Right ventricle myocardium inferior (tissue), 1 donor: ENCODE results near the gene PPP2R1A. TPM values are rescaled to one million over a fixed set of nuclear protein-coding genes. Genes with fewer than 3 reads are reported as not detected.
"Not testable (repeated sequence)": the region's sequence is repeated elsewhere in the genome, so short reads cannot be mapped to it uniquely, and the experiment has no call there.

ENCODE experiments used
- ATAC-seq: fragments of 200-7000 bp; cut with Tn5 transposase; one replicate; pipeline ENCODE4 v1.9.1; 2020; ENCODE audit warnings: mild to moderate bottlenecking, moderate library complexity
- DNase-seq: peaks from one replicate; pipeline ENCODE4 v3.0.0; 2021; ENCODE audit errors: missing footprints
- intact Hi-C: fragments of 100-400 bp; cut with DNase I; formaldehyde crosslinking; loops from one replicate; pipeline ENCODE4 v1.11.0; 2022
- total RNA-seq: library from RNA; stranded (reverse); fragmentation: NEBNext Ultra II Directional; extraction: Animal tissue kit (Norgen Biotek cat#: 25700); gene quantifications from one replicate; pipeline ENCODE4 v1.2.1, GENCODE V29; 2021
- donor health status: DM: no; HTN: yes; CAD: no; lungs with severe emphysema.

The PPP2R1A gene
- total RNA-seq, 1 donor from 2014 or later, result 338 TPM

DNA sequence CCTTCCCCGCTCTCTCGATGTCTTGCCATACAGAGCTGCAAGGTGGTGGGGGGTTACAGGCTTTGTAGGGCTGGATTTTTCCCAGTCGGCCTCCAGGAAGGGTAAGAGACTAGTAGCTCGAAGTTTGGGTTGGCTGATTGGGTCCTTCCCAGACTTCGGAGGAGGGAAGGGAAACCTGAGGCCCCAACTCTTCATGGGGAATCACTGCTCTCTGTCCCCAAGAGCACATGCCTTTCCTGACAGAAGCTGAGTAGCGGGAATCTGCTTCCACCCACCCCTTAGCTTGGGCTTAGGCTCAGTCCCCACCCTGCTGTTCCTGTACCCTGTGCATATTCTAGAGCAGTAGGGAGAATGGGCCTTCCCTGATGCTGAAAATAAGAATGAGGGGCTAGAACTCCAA lies 39.7 kb downstream of the PPP2R1A start:
- ATAC-seq, result no peak
- no peak for DNase-seq
- intact Hi-C loops, result no loop called here

DNA sequence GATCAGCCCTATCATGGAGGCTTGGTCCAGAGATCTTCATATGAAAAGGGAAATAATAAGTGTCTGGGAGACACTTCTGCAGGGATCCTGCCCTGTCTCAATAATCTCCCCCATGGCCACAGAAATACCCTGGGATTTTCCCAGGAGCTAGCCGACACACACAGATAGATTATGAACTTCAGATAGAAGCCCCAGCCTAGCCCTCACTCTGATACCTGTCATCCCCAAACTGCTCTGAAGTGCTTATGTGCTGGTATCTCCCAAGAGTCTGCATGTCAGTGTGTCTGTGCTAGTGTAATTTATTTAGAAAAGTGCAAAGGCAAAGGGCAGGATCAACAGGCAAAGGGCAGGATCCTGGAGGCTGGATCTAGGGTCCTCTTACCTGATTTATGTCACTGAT lies 40.8 kb downstream of the PPP2R1A start:
- intact Hi-C loops, result loop anchor here (10.0 kb wide), 1 partner anchor 206 kb away; the partner anchor contains the start of gene ZNF614
- DNase-seq (no peak), ATAC-seq (no peak)

DNA sequence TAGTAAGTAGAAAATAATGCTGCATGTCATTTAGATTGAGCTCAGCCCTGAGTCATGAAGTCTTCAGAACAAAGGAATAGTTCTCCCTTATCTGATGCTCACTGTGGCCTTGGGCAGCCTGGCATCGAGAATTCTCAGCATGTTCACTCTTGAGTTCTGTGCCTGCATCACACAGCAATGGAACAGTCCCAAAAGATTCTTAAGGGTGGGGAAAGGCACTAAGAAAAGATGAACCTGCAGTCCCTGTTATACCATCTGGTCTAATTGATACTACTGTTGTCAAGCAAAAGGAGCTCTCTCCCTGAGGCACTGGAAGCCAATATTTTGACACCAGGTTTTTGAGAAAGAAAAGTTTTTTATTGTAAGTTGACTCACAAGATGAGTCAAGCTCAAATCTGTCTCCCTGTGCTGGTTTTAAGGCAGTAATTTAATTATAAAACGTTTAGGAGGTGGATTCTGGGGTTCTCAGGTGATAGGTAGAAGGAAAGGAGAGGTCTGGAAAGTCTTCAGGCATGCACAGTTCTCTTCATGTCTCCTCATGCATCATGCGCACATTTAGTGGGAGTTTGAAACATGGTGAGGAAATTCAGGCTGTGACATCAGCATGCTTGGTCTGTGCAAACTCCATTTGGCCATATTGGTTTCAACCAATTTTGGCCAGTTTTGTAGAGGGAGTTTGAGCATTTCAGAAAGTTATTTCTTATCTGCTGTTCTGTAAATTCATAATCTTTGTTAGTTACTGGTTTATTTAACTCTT lies 41.5 kb downstream of the PPP2R1A start:
- ATAC-seq, result no peak
- DNase-seq, result no peak
- intact Hi-C loops, result loop anchor here (10.0 kb wide), 1 partner anchor 207 kb away; the partner anchor contains the start of gene ZNF614

DNA sequence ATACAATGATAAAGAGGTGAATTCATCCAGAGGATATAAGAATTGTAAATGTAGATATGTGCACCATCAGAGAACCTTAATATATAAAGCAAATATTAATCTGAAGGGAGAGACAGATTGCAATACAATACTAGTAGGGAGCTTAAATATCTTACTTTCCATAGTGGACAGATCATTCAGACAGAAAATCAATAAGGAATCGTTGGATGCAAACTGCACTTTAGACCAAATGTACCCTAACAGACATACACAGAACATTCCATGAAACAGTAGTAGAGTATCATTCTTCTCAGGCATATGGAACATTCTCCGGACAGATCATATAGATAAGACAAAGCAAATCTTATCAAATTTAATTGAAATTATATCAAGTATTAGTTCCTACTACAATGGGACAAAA lies 44.6 kb downstream of the PPP2R1A start:
- ATAC-seq (no peak), DNase-seq (no peak)
- intact Hi-C loops, result loop anchor here (10.0 kb wide), 1 partner anchor 210 kb away; the partner anchor contains the start of gene ZNF614

DNA sequence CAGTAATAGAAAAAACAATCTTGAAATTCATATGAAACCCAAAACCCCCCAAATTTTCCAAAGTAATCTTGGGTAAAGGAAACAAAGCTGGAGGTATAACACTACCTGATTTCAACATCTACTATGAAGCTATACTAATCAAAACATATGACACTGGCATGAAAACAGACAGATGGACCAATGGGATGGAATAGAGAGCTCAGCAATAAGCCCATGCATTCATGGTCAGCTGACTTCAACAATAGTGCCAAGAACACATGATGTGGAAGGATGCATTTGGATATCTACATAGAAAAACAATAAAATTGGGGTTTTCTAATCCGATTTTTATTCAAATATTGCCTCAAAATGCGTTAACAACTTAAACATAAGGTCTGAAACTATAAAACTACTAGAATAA lies 47.3 kb downstream of the PPP2R1A start:
- ATAC-seq, result no peak
- DNase-seq, result no peak
- intact Hi-C loops, result loop anchor here (1.0 to 10.0 kb wide), 2 partner anchors 98 to 212 kb away; partner anchors contain the start of genes ZNF614 and ZNF616

DNA sequence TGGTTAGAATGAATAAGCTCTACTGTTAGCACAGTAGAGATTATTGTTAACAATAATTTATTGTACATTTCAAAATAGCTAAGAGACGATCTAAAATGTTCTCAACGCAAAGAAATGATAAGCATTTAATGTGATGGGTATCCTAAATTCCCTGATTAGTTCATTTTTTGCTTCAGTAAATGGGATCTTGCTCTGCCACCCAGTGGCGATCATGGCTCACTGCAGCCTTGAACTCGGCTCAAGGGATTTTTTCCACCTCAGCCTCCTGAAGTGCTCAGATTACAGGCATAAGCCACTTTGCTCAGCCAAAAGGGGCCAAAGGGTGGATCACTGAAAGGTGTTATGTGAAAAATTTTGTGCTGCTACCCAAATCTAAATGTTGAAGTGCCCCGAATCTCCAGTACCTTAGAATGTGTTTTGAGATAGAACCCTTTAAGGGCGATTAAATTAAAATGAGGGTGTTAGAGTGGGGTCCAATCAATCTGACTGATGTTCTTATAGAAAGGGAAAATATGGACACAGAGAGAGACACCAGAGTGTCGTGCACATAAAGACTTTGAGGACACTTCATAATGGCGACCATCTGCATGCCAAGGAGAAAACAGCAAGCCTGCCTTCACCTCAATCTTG lies 48.0 kb downstream of the PPP2R1A start:
- ATAC-seq (no peak), DNase-seq (no peak)
- intact Hi-C loops, result loop anchor here (1.0 to 10.0 kb wide), 2 partner anchors 99 to 213 kb away; partner anchors contain the start of genes ZNF614 and ZNF616

DNA sequence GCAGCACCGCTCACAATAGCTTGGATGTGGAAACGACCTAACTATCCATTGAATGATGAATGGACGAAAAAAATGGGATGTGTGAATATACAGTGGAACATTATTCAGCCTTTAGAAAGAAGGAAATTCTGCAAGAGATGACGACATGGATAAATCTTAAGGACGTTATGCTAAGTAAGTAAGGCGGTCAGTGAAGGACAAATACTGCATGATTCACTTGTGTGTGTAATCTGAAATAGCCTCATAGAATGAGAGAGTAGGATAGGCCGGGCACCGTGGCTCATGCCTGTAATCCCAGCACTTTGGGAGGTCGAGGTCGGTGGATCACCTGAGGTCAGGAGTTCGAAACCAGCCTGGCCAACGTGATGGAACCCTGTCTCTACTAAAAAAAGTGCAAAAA lies 54.2 kb downstream of the PPP2R1A start:
- DNase-seq, result no peak
- ATAC-seq, result no peak
- intact Hi-C loops, result no loop called here

DNA sequence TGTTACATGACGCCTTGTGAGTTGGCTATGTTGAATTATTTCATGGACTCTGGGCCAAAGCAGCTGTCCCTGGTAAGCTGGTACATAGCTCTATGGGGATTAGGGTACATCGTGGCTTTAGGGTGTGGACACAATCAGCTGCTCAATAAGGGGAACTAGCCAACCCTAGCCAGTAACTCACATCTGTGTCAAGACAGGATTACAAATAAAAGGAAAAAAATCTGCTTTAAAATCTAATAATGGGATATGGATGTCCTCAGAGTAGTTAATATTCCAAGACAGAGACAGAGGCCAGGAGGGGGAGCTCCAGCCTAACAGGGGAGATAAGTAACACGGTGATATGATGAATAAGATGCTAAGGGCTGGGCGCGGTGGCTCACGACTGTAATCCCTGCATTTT lies 58.4 kb downstream of the PPP2R1A start:
- ATAC-seq (peak; percentile 54), DNase-seq (peak; percentile 74)
- intact Hi-C loops, result loop anchor here (2.0 kb wide), 1 partner anchor 501 kb away; no protein-coding TSS in a partner anchor

DNA sequence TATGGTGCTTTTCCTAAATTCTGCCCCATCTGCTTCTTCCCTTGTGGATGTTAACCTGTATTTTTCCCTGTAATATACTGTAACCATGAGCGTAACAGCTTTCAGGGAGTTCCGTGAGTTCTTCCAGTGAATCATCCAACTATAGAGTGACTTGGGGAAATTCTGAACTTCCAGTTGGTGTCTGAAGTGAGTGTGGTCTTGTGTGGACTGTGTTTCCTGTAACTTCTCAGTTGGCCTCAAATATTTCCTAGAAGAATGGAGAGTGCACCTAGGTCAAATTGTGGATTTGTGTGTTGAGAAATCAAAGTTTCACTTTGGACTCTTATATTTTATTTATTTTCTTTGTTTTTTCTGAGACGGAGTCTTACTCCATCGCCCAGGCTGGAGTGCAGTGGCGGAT lies 68.6 kb downstream of the PPP2R1A start:
- intact Hi-C loops, result no loop called here
- no peak for ATAC-seq
- no peak for DNase-seq

DNA sequence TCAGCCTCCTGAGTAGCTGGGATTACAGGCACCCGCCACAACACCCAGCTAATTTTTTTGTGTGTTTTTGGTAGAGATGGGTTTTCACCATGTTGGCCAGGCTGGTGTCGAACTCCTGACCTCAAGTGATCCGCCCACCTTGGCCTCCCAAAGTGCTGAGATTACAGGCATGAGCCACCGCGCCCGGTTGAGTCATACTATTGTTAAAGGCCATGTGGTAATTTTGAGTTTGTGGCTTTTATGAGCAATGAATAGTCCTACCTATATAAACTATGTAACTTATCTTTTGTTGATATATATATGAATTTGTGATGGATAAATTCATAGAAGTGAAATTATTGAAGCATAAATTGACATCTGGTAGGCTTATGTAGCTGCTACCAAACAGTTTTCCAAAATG lies 75.7 kb downstream of the PPP2R1A start:
- ATAC-seq, intact Hi-C loops, DNase-seq: not testable (repeated sequence)

DNA sequence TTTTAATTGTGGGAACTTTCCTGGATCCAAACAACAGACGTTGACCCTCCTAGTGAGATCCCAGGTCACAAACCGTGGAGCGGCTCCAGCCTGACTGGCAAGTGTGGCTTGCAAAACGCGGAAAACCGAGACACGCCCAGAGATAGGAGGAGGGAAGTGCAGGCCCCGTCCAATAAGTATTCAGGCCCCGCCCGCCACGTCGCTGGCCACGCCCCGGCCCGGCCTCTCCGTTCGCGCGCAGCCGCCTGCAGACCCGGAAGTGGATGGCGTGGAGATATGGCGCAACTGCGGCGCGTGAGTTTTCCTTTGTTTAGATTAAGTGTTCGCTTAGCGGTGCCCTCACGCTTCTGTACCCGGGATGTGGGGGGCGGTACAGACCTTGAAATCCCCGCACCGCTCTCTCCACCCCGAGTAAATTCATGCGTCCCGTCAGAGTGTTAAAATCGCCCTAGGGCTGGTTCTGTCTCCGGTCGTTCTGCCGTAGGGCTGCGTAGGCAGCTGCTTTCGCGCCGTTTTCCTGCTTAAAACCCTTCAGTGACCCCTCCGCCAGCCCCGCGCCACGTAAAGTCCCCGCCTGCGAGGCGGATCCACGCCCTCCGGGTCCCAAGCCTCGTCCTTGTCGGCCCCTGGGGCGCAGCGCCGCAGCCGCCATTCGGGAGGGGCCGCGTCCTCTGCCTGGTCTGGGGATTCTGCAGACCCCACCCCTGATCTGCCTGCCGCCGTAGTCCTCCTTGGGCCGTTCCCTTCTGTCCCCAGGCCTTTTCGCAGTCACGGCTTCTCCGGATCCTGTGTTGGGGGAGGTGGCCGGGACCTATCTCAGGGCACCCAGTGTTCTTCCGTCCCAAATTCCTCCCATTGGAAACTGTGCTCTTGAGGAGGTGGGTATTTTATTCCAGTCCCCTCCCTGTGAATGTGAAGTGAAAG lies 79.7 kb downstream of the PPP2R1A start, which contains the start of gene ZNF766:
TSS of gene ZNF766 (plus strand) at position 250 of the 924 bp plus-strand sequence. CDS start at position 277, 27 bp downstream.
- intact Hi-C loops, result loop anchor here (1.0 kb wide), 1 partner anchor 27 kb away; no protein-coding TSS in a partner anchor
- ATAC-seq, result peak; percentile 100
- DNase-seq, result peak; percentile 99

DNA sequence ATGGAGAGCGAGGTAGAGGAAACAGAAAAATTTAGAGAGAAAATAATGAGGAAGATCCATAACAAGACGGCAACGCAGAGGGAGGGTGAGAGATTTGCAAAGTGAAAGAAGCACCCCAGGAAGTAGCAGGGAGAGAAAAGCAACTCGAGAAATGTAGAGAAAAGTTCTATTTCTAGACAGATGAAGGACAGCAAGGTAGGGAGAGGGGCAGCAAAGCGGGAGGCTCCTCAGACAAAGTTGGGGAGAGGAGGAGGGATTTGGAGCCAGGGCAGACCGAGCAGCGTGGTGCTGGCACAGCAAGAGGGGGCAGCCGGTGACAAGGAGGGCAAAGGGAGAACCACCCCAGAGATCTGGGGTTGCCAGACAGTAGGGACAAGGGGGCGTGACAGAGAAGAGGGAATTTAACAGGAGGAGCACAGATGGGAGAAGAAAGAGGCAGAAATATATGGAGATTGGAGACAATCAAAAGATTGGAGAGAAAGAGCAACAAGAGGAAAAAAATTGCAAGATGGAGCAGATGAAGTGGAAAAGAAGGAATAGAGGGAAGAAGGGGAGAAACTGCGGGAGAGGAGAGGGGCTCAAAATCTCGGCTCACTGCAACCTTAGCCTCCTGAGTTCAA lies 80.5 kb downstream of the PPP2R1A start:
- intact Hi-C loops, result no loop called here

DNA sequence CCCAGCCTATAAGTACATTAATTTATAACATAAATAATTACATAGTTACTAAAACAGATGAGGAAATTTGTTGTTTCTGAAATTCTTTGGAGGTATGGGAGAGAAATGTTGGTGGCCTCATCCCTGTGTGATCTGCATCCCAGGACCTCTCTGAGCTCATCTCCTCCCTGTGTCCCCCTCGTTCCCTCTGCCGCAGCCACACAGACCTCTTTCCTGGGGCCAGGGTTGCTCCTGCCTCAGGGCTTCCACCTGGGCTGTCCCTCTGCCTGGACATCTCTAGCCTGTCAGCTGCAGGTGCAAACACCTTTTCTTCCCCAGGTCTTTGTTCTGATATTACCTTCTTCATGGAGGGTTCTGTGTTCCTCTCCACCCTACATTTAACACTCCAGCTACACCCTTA lies 83.4 kb downstream of the PPP2R1A start:
- intact Hi-C loops, result no loop called here
- ATAC-seq (no peak), DNase-seq (no peak)

More for the DNA sequence above, 80.5 kb downstream of the PPP2R1A start:
- ATAC-seq (no peak), DNase-seq (no peak)

DNA sequence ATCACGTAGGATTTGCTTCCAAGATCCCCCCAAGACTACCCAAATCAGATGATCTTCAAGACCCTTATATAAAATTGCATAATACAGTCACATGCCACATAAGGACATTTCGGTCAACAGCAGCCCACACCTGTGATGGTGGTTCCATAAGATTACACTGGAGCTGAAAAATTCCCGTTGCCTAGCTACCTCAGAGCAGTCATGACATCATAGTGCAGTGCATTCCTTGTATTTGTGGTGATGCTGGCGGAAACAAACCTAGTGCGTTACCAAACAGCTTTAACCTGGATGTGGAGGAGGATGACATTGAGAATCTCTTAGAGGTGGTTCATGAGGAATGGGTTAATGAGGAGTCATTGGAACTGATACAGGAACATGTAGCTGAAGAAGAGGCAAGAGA lies 84.3 kb downstream of the PPP2R1A start:
- no peak for DNase-seq
- intact Hi-C loops, result no loop called here
- ATAC-seq, result no peak

DNA sequence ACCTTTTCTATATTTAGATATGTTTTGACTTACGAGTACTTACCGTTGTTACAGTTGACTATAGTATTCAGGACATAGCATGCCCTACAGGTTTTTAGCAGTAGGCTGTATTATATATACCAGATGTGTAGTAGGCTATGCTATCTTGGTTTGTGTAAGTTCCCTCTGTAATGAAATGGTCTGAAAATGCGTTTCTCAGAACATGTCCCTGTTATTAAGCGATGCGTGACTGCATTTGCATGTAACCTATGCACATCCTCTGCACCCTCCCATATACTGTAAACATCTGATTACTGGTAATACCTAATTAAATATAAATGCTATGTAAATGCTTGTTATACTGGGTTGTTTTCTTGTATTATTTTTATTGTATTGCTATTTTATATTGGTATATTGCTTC lies 86.1 kb downstream of the PPP2R1A start:
- DNase-seq, result no peak
- intact Hi-C loops, result no loop called here
- ATAC-seq, result no peak

DNA sequence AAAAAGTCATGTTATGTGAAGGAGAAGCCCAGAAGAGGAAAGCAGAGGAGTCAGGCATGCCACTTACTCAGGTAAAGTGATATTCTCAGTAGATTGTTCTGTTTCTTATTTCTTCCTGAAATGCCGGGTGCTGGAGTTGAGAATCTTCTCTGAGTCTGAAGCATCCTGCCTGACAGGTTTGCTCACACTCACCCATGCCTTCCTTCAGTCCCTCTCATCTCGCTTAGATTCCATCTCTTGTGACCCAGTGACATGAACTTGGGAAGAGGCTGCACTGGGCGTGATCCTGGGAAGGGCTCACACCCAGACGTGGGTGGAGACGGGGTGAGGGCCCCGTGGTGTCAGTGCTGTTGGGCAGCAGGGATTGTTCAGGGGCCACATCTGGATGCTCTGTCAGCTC lies 87.6 kb downstream of the PPP2R1A start:
- ATAC-seq, result no peak
- intact Hi-C loops, result no loop called here

More for the DNA sequence above, 87.6 kb downstream of the PPP2R1A start:
- no peak for DNase-seq
